ENCODE results near the gene PYGO2. TPM values are rescaled to one million over a fixed set of nuclear protein-coding genes. Genes with fewer than 3 reads are reported as not detected.
"Not testable (repeated sequence)": the region's sequence is repeated elsewhere in the genome, so short reads cannot be mapped to it uniquely, and the experiment has no call there.

The PYGO2 gene
- polyA plus RNA-seq, 2 donors = 14.3 to 15.8 TPM

DNA sequence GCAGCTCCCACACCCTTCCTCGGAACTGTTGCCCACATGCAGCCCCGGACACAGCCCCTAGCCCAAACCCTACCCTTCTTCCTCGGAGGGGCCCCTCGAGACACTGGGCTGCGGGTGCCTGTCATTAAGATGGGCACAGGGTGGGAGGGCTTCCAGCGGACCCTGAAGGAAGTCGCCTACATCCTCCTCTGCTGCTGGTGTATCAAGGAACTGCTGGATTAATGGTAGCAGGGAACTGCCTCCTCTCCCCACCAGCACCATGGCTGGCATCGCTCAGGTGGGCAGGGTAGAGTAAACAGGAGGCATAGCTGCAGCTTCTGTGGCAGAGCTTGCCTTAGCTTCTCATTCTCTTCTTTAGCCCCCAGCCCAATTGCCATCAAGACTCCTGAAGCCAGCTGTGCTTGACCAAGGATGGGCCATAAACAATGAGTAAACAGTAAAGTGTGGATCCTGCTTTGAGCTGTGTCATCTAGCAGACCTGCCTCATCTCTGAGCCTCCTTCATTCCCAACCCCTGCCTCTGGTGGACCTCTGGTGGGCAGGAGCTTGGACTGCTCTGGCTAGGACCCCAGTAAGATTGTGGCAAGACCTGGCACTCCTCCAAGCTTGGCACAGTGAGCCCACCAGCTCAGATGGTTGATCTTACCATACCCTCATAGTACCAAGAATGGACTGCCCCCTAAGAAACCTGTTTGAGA lies 32.1 kb upstream of the PYGO2 start, which contains the start of gene LENEP:
LENEP (plus strand) TSS at position 15 of the 697 bp plus-strand sequence; CDS start at position 37, 22 bp downstream.
- H3K4me1 ChIP-seq (ENCODE audit: control insufficient read depth in 2 of 2, insufficient read depth in 2 of 2, low read length in 1 of 2) = peaks cover 0 to 2% of the 10 kb centered on the region in 2 donors
- whole genome bisulfite sequencing, 2 donors = 76 to 79% methylated on average over 8 of the region's 8 CpGs
- H3K9me3 ChIP-seq (ENCODE audit: control insufficient read depth in 2 of 2, insufficient read depth in 1 of 2, low read depth in 1 of 2, low read length in 1 of 2) = no peaks in the 10 kb centered on the region
- peaks cover 6 to 15% of the 10 kb centered on the region in 2 donors for H3K36me3 ChIP-seq (ENCODE audit: control insufficient read depth in 2 of 2, insufficient read depth in 2 of 2, low read length in 1 of 2)
- H3K4me3 ChIP-seq (ENCODE audit: low read depth in 1 of 2, low read length in 2 of 2) = no peak within 1 kb of the TSS
- no peaks in the 10 kb centered on the region for H3K27me3 ChIP-seq (ENCODE audit: control insufficient read depth in 1 of 2, insufficient read depth in 2 of 2, low read length in 2 of 2)
- peak within 1 kb of the TSS in 1 of 2 donors; percentile 27 for H3K27ac ChIP-seq (ENCODE audit: low read depth in 2 of 2, low read length in 1 of 2)

GRCh38 chr1:154992721-154993571 lies 31.4 kb upstream of the PYGO2 start:
- H3K4me1 ChIP-seq (ENCODE audit: control insufficient read depth in 2 of 2, insufficient read depth in 2 of 2, low read length in 1 of 2) = peaks cover 2% of the 10 kb centered on the region in 2 donors
- no peaks in the 10 kb centered on the region for H3K9me3 ChIP-seq (ENCODE audit: control insufficient read depth in 2 of 2, insufficient read depth in 1 of 2, low read depth in 1 of 2, low read length in 1 of 2)
- H3K36me3 ChIP-seq (ENCODE audit: control insufficient read depth in 2 of 2, insufficient read depth in 2 of 2, low read length in 1 of 2) = peaks cover 8 to 23% of the 10 kb centered on the region in 2 donors
- no peaks in the 10 kb centered on the region for H3K27me3 ChIP-seq (ENCODE audit: control insufficient read depth in 1 of 2, insufficient read depth in 2 of 2, low read length in 2 of 2)
- WGBS, 2 donors = 82 to 84% methylated on average over 14 of the region's 14 CpGs
- H3K4me3 ChIP-seq (ENCODE audit: low read depth in 1 of 2, low read length in 2 of 2) = no peak overlapping the region
- no peak overlapping the region for H3K27ac ChIP-seq (ENCODE audit: low read depth in 2 of 2, low read length in 1 of 2)

DNA sequence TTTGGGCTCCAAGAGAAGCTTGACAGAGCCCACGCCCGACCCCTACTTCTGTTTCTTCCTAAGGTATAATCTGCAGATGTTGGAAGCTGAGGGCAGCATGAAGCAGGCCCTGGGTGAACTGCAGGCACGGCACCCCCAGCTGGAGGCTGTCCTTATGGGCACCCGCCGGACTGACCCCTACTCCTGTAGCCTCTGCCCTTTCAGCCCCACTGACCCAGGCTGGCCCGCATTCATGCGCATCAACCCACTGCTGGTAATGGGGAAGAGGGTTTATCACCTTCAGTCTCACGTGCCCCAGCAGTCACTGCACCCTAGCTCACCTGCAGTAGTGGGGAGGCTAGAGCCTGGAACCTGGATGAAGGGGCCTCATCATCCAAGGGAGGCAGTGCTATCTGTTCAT lies 28.7 kb upstream of the PYGO2 start:
- H3K36me3 ChIP-seq (ENCODE audit: control insufficient read depth in 2 of 2, insufficient read depth in 2 of 2, low read length in 1 of 2) = peaks cover 8 to 28% of the 10 kb centered on the region in 2 donors

GRCh38 chr1:154989195-154989860 lies 27.7 kb upstream of the PYGO2 start:
- H3K36me3 ChIP-seq (ENCODE audit: control insufficient read depth in 2 of 2, insufficient read depth in 2 of 2, low read length in 1 of 2) = peaks cover 8 to 28% of the 10 kb centered on the region in 2 donors
- peaks cover 2% of the 10 kb centered on the region in 2 donors for H3K4me1 ChIP-seq (ENCODE audit: control insufficient read depth in 2 of 2, insufficient read depth in 2 of 2, low read length in 1 of 2)
- no peaks in the 10 kb centered on the region for H3K27me3 ChIP-seq (ENCODE audit: control insufficient read depth in 1 of 2, insufficient read depth in 2 of 2, low read length in 2 of 2)
- H3K4me3 ChIP-seq (ENCODE audit: low read depth in 1 of 2, low read length in 2 of 2) = no peak overlapping the region
- no peaks in the 10 kb centered on the region for H3K9me3 ChIP-seq (ENCODE audit: control insufficient read depth in 2 of 2, insufficient read depth in 1 of 2, low read depth in 1 of 2, low read length in 1 of 2)
- H3K27ac ChIP-seq (ENCODE audit: low read depth in 2 of 2, low read length in 1 of 2) = no peak overlapping the region
- 84 to 90% methylated on average over 3 of the region's 3 CpGs for WGBS, 2 donors

More for the DNA sequence above, 28.7 kb upstream of the PYGO2 start:
- 91 to 92% methylated on average over 8 of the region's 8 CpGs for WGBS, 2 donors
- Histone ChIP-seq H3K9me3 (ENCODE audit: control insufficient read depth in 2 of 2, insufficient read depth in 1 of 2, low read depth in 1 of 2, low read length in 1 of 2) (no peaks in the 10 kb centered on the region), H3K27me3 (ENCODE audit: control insufficient read depth in 1 of 2, insufficient read depth in 2 of 2, low read length in 2 of 2) (no peaks in the 10 kb centered on the region), H3K4me1 (ENCODE audit: control insufficient read depth in 2 of 2, insufficient read depth in 2 of 2, low read length in 1 of 2) (peaks cover 2% of the 10 kb centered on the region in 2 donors), H3K4me3 (ENCODE audit: low read depth in 1 of 2, low read length in 2 of 2) (no peak overlapping the region), H3K27ac (ENCODE audit: low read depth in 2 of 2, low read length in 1 of 2) (no peak overlapping the region)

DNA sequence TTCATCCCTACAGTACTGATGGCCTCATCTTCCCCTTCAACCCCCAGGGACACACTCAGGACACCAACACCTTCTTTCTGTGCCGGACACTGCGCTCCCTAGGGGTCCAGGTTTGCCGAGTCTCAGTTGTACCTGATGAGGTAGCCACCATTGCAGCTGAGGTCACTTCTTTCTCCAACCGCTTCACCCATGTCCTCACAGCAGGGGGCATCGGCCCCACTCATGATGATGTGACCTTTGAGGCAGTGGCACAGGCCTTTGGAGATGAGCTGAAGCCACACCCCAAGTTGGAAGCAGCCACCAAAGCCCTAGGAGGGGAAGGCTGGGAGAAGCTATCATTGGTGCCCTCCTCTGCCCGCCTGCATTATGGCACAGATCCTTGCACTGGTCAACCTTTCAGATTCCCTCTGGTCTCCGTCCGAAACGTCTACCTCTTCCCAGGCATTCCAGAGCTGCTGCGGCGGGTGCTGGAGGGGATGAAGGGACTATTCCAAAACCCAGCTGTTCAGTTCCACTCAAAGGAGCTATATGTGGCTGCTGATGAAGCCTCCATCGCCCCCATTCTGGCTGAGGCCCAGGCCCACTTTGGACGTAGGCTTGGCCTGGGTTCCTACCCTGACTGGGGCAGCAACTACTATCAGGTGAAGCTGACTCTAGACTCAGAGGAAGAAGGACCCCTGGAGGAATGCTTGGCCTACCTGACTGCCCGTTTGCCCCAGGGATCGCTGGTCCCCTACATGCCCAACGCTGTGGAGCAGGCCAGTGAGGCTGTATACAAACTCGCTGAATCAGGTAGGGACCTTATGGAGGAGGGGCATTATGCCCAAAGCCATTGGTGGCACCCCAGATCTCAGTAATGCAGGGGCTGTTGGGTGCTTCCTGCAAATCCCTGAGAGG lies 26.7 kb upstream of the PYGO2 start:
- Histone ChIP-seq H3K4me3 (ENCODE audit: low read depth in 1 of 2, low read length in 2 of 2) (no peak overlapping the region), H3K27me3 (ENCODE audit: control insufficient read depth in 1 of 2, insufficient read depth in 2 of 2, low read length in 2 of 2) (no peaks in the 10 kb centered on the region), H3K36me3 (ENCODE audit: control insufficient read depth in 2 of 2, insufficient read depth in 2 of 2, low read length in 1 of 2) (peaks cover 8 to 28% of the 10 kb centered on the region in 2 donors), H3K4me1 (ENCODE audit: control insufficient read depth in 2 of 2, insufficient read depth in 2 of 2, low read length in 1 of 2) (peaks cover 2% of the 10 kb centered on the region in 2 donors), H3K9me3 (ENCODE audit: control insufficient read depth in 2 of 2, insufficient read depth in 1 of 2, low read depth in 1 of 2, low read length in 1 of 2) (no peaks in the 10 kb centered on the region), H3K27ac (ENCODE audit: low read depth in 2 of 2, low read length in 1 of 2) (no peak overlapping the region)
- 84 to 86% methylated on average over 17 of the region's 17 CpGs for WGBS, 2 donors

DNA sequence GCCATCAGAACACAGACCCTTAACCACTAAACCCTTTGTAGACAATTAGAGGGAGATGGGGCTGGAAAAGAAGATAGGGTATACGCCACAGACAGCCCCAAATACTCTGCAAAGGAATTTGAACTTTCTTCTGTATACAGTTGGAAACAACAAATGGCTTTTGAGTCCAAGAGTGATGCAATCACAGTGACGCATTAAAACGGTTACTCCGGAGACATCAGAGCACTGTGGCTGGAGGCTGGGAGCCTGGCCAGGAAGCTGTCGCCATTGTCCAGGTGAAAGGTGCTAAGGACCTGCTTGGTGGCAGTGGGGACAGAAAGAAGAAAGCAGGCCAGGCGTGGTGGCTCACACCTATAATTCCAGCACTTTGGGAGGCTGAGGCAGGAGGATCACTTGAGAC lies 25.7 kb upstream of the PYGO2 start:
- H3K27ac ChIP-seq (ENCODE audit: low read depth in 2 of 2, low read length in 1 of 2) = no peak overlapping the region
- WGBS, 2 donors = 70 to 71% methylated on average over 6 of the region's 6 CpGs
- no peaks in the 10 kb centered on the region for H3K9me3 ChIP-seq (ENCODE audit: control insufficient read depth in 2 of 2, insufficient read depth in 1 of 2, low read depth in 1 of 2, low read length in 1 of 2)
- H3K4me1 ChIP-seq (ENCODE audit: control insufficient read depth in 2 of 2, insufficient read depth in 2 of 2, low read length in 1 of 2) = peaks cover 2% of the 10 kb centered on the region in 2 donors
- peaks cover 8 to 28% of the 10 kb centered on the region in 2 donors for H3K36me3 ChIP-seq (ENCODE audit: control insufficient read depth in 2 of 2, insufficient read depth in 2 of 2, low read length in 1 of 2)
- no peaks in the 10 kb centered on the region for H3K27me3 ChIP-seq (ENCODE audit: control insufficient read depth in 1 of 2, insufficient read depth in 2 of 2, low read length in 2 of 2)
- H3K4me3 ChIP-seq (ENCODE audit: low read depth in 1 of 2, low read length in 2 of 2) = no peak overlapping the region

DNA sequence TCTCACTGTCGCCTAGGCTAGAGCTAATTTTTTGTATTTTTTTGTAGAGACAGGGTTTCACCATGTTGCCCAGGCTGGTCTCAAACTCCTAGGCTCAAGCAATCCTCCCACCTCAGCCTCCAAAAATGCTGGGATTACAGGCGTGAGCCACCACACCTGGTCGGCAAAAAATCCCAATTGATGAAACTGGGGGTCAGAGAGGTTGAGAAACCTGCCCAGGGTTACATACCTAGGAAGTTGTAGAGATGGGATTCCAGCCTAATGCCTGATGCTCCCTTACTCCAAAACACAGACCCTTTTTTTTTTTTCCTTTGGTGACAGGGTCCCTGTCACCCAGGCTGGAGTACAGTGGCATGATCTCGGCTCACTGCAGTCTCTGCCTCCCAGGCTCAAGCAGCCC lies 25.2 kb upstream of the PYGO2 start:
- not testable (repeated sequence) for H3K27ac ChIP-seq (ENCODE audit: low read depth in 2 of 2, low read length in 1 of 2); H3K4me1 ChIP-seq (ENCODE audit: control insufficient read depth in 2 of 2, insufficient read depth in 2 of 2, low read length in 1 of 2); H3K4me3 ChIP-seq (ENCODE audit: low read depth in 1 of 2, low read length in 2 of 2); H3K27me3 ChIP-seq (ENCODE audit: control insufficient read depth in 1 of 2, insufficient read depth in 2 of 2, low read length in 2 of 2); H3K9me3 ChIP-seq (ENCODE audit: control insufficient read depth in 2 of 2, insufficient read depth in 1 of 2, low read depth in 1 of 2, low read length in 1 of 2)
- peaks cover 8 to 28% of the 10 kb centered on the region in 2 donors for H3K36me3 ChIP-seq (ENCODE audit: control insufficient read depth in 2 of 2, insufficient read depth in 2 of 2, low read length in 1 of 2)
- WGBS, 2 donors = 85 to 90% methylated on average over 4 of the region's 4 CpGs

- Histone ChIP-seq H3K27me3 (ENCODE audit: control insufficient read depth in 1 of 2, insufficient read depth in 2 of 2, low read length in 2 of 2) (no peaks in the 10 kb centered on the region), H3K36me3 (ENCODE audit: control insufficient read depth in 2 of 2, insufficient read depth in 2 of 2, low read length in 1 of 2) (peaks cover 4 to 13% of the 10 kb centered on the region in 2 donors), H3K4me3 (ENCODE audit: low read depth in 1 of 2, low read length in 2 of 2) (peak overlapping the region; percentile 64 to 91), H3K27ac (ENCODE audit: low read depth in 2 of 2, low read length in 1 of 2) (peak overlapping the region; percentile 80 to 82), H3K4me1 (ENCODE audit: control insufficient read depth in 2 of 2, insufficient read depth in 2 of 2, low read length in 1 of 2) (peaks cover 0 to 2% of the 10 kb centered on the region in 2 donors), H3K9me3 (ENCODE audit: control insufficient read depth in 2 of 2, insufficient read depth in 1 of 2, low read depth in 1 of 2, low read length in 1 of 2) (no peaks in the 10 kb centered on the region)
- WGBS, 2 donors = 9 to 10% methylated on average over 17 of the region's 17 CpGs
Measured at GRCh38 chr1:154983776-154984466, 22.3 kb upstream of the PYGO2 start.

Measured in esophagus (tissue), 2 donors.